Measurements from ENCODE around the gene MADD.

DNA sequence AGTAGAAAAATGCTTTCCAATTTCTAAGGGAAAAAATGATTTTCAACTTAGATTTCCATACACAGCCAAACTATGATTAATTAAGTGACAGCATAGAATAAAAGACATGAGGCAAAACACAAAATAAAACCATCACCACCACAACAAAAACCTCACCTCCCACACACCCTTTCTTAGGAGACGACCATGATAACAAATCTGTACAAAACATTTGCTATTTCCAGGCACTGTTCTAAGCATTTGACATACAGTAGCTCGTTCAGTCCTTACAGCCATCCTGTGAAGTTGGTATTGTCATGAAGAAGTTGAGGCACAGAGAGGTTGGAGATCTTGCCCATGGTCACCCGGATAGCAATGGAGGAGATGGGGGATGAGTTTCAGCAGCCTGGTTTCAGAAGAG, 99.7 kb downstream of the MADD start:
- no peak for TF ChIP-seq REST (IDR thresholded peaks at IDR 0.05; ENCODE audit: insufficient replicate concordance, low read depth)
- no peak for TF ChIP-seq POLR2AphosphoS5 (IDR thresholded peaks at IDR 0.05; ENCODE audit: low read depth)
- TF ChIP-seq CTCF (IDR thresholded peaks at IDR 0.05; ENCODE audit: insufficient read depth, low read length): no peak
- TF ChIP-seq GABPA (IDR thresholded peaks at IDR 0.05; ENCODE audit: low read depth): no peak
